ENCODE measurements around the gene EXOC3L2. TPM values are rescaled to one million over a fixed set of nuclear protein-coding genes. Genes with fewer than 3 reads are reported as not detected.

EXOC3L2 gene
- total RNA-seq, 2 experiments from 2014 or later = not detected

- H3K4me3 Mint-ChIP-seq = no peak overlapping the region
- H3K36me3 Mint-ChIP-seq (ENCODE audit: low read depth) = no peaks in the 10 kb centered on the region
- ATAC-seq = no peak
Observed at GRCh38 chr19:45258862-45259261, 13.7 kb upstream of the EXOC3L2 start.

DNA sequence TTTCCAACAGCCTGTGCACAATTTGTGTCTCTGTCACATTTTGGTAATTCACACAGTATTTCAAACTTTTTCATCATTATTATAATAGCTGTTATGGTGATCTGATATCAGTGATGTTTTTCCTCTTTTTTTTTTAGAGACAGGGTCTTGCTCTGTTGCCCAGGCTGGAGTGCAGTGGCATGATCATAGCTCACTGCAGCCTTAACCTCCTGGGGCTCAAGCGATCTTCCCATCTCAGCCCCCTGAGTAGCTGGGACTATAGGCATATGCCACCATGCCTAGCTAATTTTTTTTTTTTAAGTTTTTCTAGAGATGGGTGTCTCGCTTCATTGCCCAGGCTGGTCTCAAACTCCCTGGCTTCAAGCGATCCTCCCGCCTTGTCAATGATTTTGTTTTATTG, 11.6 kb upstream of the EXOC3L2 start:
- ATAC-seq (no peak), DNase-seq (no peak)
- Mint-ChIP-seq H3K9me3 (no peaks in the 10 kb centered on the region), H3K36me3 (ENCODE audit: low read depth) (no peaks in the 10 kb centered on the region), H3K4me1 (ENCODE audit: low read depth) (peaks cover 25% of the 10 kb centered on the region), H3K27me3 (no peaks in the 10 kb centered on the region), H3K4me3 (no peak overlapping the region), H3K27ac (no peak overlapping the region)
- ChIA-PET POLR2A (no interaction called here), CTCF (interaction anchor here (0.8 kb wide), 1 partner anchor 8 kb away, joined by 4 read pairs; no protein-coding TSS in a partner anchor)
- intact Hi-C loops (cut with micrococcal nuclease) = no loop called here
- TF ChIP-seq, protein P1, sequence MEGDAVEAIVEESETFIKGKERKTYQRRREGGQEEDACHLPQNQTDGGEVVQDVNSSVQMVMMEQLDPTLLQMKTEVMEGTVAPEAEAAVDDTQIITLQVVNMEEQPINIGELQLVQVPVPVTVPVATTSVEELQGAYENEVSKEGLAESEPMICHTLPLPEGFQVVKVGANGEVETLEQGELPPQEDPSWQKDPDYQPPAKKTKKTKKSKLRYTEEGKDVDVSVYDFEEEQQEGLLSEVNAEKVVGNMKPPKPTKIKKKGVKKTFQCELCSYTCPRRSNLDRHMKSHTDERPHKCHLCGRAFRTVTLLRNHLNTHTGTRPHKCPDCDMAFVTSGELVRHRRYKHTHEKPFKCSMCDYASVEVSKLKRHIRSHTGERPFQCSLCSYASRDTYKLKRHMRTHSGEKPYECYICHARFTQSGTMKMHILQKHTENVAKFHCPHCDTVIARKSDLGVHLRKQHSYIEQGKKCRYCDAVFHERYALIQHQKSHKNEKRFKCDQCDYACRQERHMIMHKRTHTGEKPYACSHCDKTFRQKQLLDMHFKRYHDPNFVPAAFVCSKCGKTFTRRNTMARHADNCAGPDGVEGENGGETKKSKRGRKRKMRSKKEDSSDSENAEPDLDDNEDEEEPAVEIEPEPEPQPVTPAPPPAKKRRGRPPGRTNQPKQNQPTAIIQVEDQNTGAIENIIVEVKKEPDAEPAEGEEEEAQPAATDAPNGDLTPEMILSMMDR (IDR thresholded peaks at IDR 0.05) = no peak

More at GRCh38 chr19:45258862-45259261, 13.7 kb upstream of the EXOC3L2 start:
- no peaks in the 10 kb centered on the region for H3K27me3 Mint-ChIP-seq
- CTCF ChIA-PET = interaction anchor here (0.7 kb wide), 1 partner anchor 9 kb away, joined by 3 read pairs; no protein-coding TSS in a partner anchor
- no peak overlapping the region for H3K27ac Mint-ChIP-seq
- intact Hi-C loops (cut with micrococcal nuclease) = no loop called here
- TF ChIP-seq, protein P1 (IDR thresholded peaks at IDR 0.05) = no peak
- POLR2A ChIA-PET = interaction anchor here (0.7 kb wide), 1 partner anchor 101 kb away, joined by 3 read pairs; no protein-coding TSS in a partner anchor
- DNase-seq = no peak
- no peaks in the 10 kb centered on the region for H3K9me3 Mint-ChIP-seq
- H3K4me1 Mint-ChIP-seq (ENCODE audit: low read depth) = peaks cover 7% of the 10 kb centered on the region

DNA sequence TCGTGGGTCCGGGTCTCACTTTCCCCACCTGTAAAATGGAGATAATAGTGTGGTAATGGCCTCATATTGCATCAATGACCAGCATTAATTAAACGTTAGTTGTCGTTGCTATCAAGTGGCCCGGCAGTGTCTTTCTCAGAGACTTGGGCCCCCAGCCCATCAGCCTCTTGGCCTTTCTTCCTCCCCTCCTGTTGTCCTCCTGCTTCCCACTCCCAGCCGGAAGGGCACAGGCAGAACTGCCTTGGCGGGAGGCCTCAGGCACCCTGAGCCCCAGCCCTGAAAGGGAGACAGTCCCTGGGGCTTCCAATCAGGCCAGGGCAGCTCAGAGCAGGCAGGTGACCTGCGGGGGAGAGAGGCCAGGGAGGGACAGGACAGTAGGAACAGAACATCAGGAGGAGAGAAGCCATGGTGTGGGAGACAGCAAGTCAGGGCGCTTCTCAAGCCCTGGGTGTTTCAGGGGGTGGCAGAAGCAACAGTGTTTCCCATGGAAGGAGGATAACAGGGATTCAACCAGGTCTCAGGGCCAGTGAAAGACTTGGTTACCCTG, 10.5 kb upstream of the EXOC3L2 start:
- Mint-ChIP-seq H3K9me3 (no peaks in the 10 kb centered on the region), H3K4me1 (ENCODE audit: low read depth) (peaks cover 26% of the 10 kb centered on the region), H3K36me3 (ENCODE audit: low read depth) (no peaks in the 10 kb centered on the region), H3K4me3 (no peak overlapping the region), H3K27me3 (no peaks in the 10 kb centered on the region), H3K27ac (no peak overlapping the region)
- CTCF ChIA-PET = no interaction called here
- ATAC-seq (no peak), DNase-seq (no peak)
- TF ChIP-seq, protein P1 (IDR thresholded peaks at IDR 0.05) = no peak
- POLR2A ChIA-PET = no interaction called here
- intact Hi-C loops (cut with micrococcal nuclease) = no loop called here

- H3K27ac Mint-ChIP-seq = peak overlapping the region; percentile 42
- no peaks in the 10 kb centered on the region for H3K36me3 Mint-ChIP-seq (ENCODE audit: low read depth)
- H3K27me3 Mint-ChIP-seq = no peaks in the 10 kb centered on the region
- DNase-seq = peak; percentile 10
- CTCF ChIA-PET = interaction anchor here (2.7 kb wide), 1 partner anchor 85 kb away, joined by 12 read pairs; no protein-coding TSS in a partner anchor
- H3K9me3 Mint-ChIP-seq = no peaks in the 10 kb centered on the region
- H3K4me3 Mint-ChIP-seq = no peak overlapping the region
- intact Hi-C loops (cut with micrococcal nuclease) = no loop called here
- TF ChIP-seq, protein P1 (IDR thresholded peaks at IDR 0.05) = no peak
- H3K4me1 Mint-ChIP-seq (ENCODE audit: low read depth) = peaks cover 30% of the 10 kb centered on the region
- POLR2A ChIA-PET = no interaction called here
- ATAC-seq = no peak
Observed at GRCh38 chr19:45254044-45254531, 8.9 kb upstream of the EXOC3L2 start.

- Mint-ChIP-seq H3K27ac (no peak overlapping the region), H3K27me3 (no peaks in the 10 kb centered on the region), H3K36me3 (ENCODE audit: low read depth) (no peaks in the 10 kb centered on the region), H3K4me3 (peak overlapping the region; percentile 79), H3K9me3 (no peaks in the 10 kb centered on the region), H3K4me1 (ENCODE audit: low read depth) (peaks cover 30% of the 10 kb centered on the region)
- intact Hi-C loops (cut with micrococcal nuclease) = no loop called here
- CTCF ChIA-PET = interaction anchor here (2.7 kb wide), 1 partner anchor 85 kb away, joined by 12 read pairs; no protein-coding TSS in a partner anchor
- DNase-seq (peak; percentile 34), ATAC-seq (no peak)
- TF ChIP-seq, protein P1 (IDR thresholded peaks at IDR 0.05) = no peak
- POLR2A ChIA-PET = no interaction called here
Observed at GRCh38 chr19:45253396-45254027, 8.3 kb upstream of the EXOC3L2 start.
